GM11168 (cell line): ENCODE measurements around the gene ST6GALNAC3.

Source experiments
- in situ Hi-C: fragments of 300-500 bp; cut with MboI; formaldehyde crosslinking; loops from one replicate; pipeline ENCODE4 v1.12.0; 2022; ENCODE audit warnings: low sequenced_read_pairs; ENCODE audit not compliant: unreplicated experiment

Gene ST6GALNAC3

GRCh38 chr1:76587212-76587611 is 512.7 kb downstream of the ST6GALNAC3 start:
- in situ Hi-C loops: no loop called here

- in situ Hi-C loops: no loop called here
Observed at GRCh38 chr1:76591461-76591860, 516.9 kb downstream of the ST6GALNAC3 start.

- in situ Hi-C loops: no loop called here
Observed at GRCh38 chr1:76591963-76592362, 517.4 kb downstream of the ST6GALNAC3 start.

GRCh38 chr1:76593141-76593540 is 518.6 kb downstream of the ST6GALNAC3 start:
- in situ Hi-C loops: no loop called here

GRCh38 chr1:76593618-76594017 is 519.1 kb downstream of the ST6GALNAC3 start:
- in situ Hi-C loops: no loop called here

GRCh38 chr1:76595024-76595423 is 520.5 kb downstream of the ST6GALNAC3 start:
- in situ Hi-C loops: loop anchor here (5.0 kb wide), 1 partner anchor 113 kb away; no protein-coding TSS in a partner anchor

- in situ Hi-C loops: no loop called here
Observed at GRCh38 chr1:76601465-76601864, 526.9 kb downstream of the ST6GALNAC3 start.

GRCh38 chr1:76607717-76608116 is 533.2 kb downstream of the ST6GALNAC3 start:
- in situ Hi-C loops: no loop called here

- in situ Hi-C loops: no loop called here
Observed at GRCh38 chr1:76611770-76612445, 537.4 kb downstream of the ST6GALNAC3 start.

- in situ Hi-C loops: no loop called here
Observed at GRCh38 chr1:76613886-76614285, 539.3 kb downstream of the ST6GALNAC3 start.

GRCh38 chr1:76615253-76616035 is 540.9 kb downstream of the ST6GALNAC3 start:
- in situ Hi-C loops: no loop called here

GRCh38 chr1:76620371-76620770 is 545.8 kb downstream of the ST6GALNAC3 start:
- in situ Hi-C loops: no loop called here

GRCh38 chr1:76622774-76623528 is 548.4 kb downstream of the ST6GALNAC3 start:
- in situ Hi-C loops: no loop called here

GRCh38 chr1:76625886-76626678 is 551.5 kb downstream of the ST6GALNAC3 start:
- in situ Hi-C loops: no loop called here

- in situ Hi-C loops: no loop called here
Observed at GRCh38 chr1:76627498-76627897, 553.0 kb downstream of the ST6GALNAC3 start.

GRCh38 chr1:76627901-76628300 is 553.4 kb downstream of the ST6GALNAC3 start:
- in situ Hi-C loops: no loop called here

- in situ Hi-C loops: no loop called here
Observed at GRCh38 chr1:76632136-76632535, 557.6 kb downstream of the ST6GALNAC3 start.

GRCh38 chr1:76635784-76636183 is 561.2 kb downstream of the ST6GALNAC3 start:
- in situ Hi-C loops: no loop called here

GRCh38 chr1:76639181-76639580 is 564.6 kb downstream of the ST6GALNAC3 start:
- in situ Hi-C loops: no loop called here

- in situ Hi-C loops: no loop called here
Observed at GRCh38 chr1:76640092-76640491, 565.5 kb downstream of the ST6GALNAC3 start.
